CD14-positive monocyte (primary cell): Measurements from ENCODE around the gene RSPH1. TPM values are rescaled to one million over a fixed set of nuclear protein-coding genes. Genes with fewer than 3 reads are reported as not detected.
"Not testable (repeated sequence)": the region's sequence is repeated elsewhere in the genome, so short reads cannot be mapped to it uniquely, and the experiment has no call there.

Experiments used
- DNase-seq, 3 donors: peaks; one replicate each; pipeline ENCODE4 v3.0.0-alpha.2; 2011 to 2022
- H2AFZ ChIP-seq: 2 replicates; pipeline ENCODE4 v1.6.0; 2012; ENCODE audit warnings: mild to moderate bottlenecking, low read depth, low read length, inconsistent platforms; ENCODE audit not compliant: insufficient read depth, poor library complexity, severe bottlenecking
- H3K27ac ChIP-seq, 2 donors: 1 replicate in 1 of 2; 2 replicates in 1 of 2; pipeline ENCODE4 v1.5.1; 2012 to 2013; ENCODE audit warnings: low read length in 2 of 2, control low read depth in 1 of 2, inconsistent platforms in 1 of 2, low read depth in 1 of 2, mild to moderate bottlenecking in 1 of 2
- H3K27me3 ChIP-seq, 2 donors: one replicate each; pipeline versions ENCODE4 v1.6.0 to v1.6.1; 2011 to 2013; ENCODE audit warnings: low read length in 2 of 2; ENCODE audit not compliant: control insufficient read depth in 2 of 2, insufficient read depth in 2 of 2
- H3K36me3 ChIP-seq, 2 donors: replicated peaks in 1 of 2; 1 replicate in 1 of 2; 2 replicates in 1 of 2; pipeline versions ENCODE4 v1.5.1 to v1.6.1; 2012 to 2013; ENCODE audit warnings: low read length in 2 of 2, control low read depth in 1 of 2, inconsistent platforms in 1 of 2, mild to moderate bottlenecking in 1 of 2; ENCODE audit not compliant: insufficient read depth in 2 of 2, control insufficient read depth in 1 of 2
- H3K4me1 ChIP-seq, 2 donors: 1 replicate in 1 of 2; 2 replicates in 1 of 2; pipeline versions ENCODE4 v1.5.1 to v1.6.1; 2012 to 2013; ENCODE audit warnings: low read length in 2 of 2, control low read depth in 1 of 2, inconsistent platforms in 1 of 2, mild to moderate bottlenecking in 1 of 2, moderate library complexity in 1 of 2; ENCODE audit not compliant: insufficient read depth in 2 of 2, control insufficient read depth in 1 of 2
- H3K4me2 ChIP-seq: replicated peaks from 2 replicates; pipeline ENCODE3; 2012; ENCODE audit warnings: low read length, moderate library complexity, mild to moderate bottlenecking; ENCODE audit not compliant: poor library complexity, severe bottlenecking; ENCODE audit errors: extremely low read depth
- H3K4me3 ChIP-seq, 3 experiments: fragments of 200-600 bp in 1 of 3; sonication (generic) in 1 of 3; replicated peaks in 1 of 3; 1 replicate in 2 of 3; 2 replicates in 1 of 3; pipeline ENCODE4 v1.5.1; 2011 to 2013; ENCODE audit warnings: low read length in 3 of 3, mild to moderate bottlenecking in 3 of 3, control low read depth in 2 of 3, low read depth in 2 of 3, inconsistent platforms in 1 of 3, moderate library complexity in 1 of 3
- H3K79me2 ChIP-seq: 2 replicates; pipeline ENCODE4 v1.6.0; 2012; ENCODE audit warnings: mild to moderate bottlenecking, control low read depth, inconsistent platforms, low read length, moderate library complexity; ENCODE audit not compliant: insufficient read depth
- H3K9ac ChIP-seq: 2 replicates; pipeline ENCODE4 v1.6.0; 2017; ENCODE audit warnings: low read length, mild to moderate bottlenecking; ENCODE audit not compliant: insufficient read depth, poor library complexity, severe bottlenecking
- H3K9me3 ChIP-seq, 2 donors: replicated peaks in 1 of 2; 1 replicate in 1 of 2; 2 replicates in 1 of 2; pipeline versions ENCODE4 v1.5.1 to v1.6.1; 2012 to 2013; ENCODE audit warnings: low read length in 2 of 2, control low read depth in 1 of 2; ENCODE audit not compliant: control insufficient read depth in 1 of 2, insufficient read depth in 1 of 2
- H4K20me1 ChIP-seq: 2 replicates; pipeline ENCODE4 v1.6.0; 2012; ENCODE audit warnings: mild to moderate bottlenecking, low read length, control low read depth, moderate library complexity; ENCODE audit not compliant: insufficient read depth
- H3K27ac Mint-ChIP-seq, 7 donors: one replicate each; pipeline ENCODE4 v1.8.0; 2020; ENCODE audit warnings: mild to moderate bottlenecking in 7 of 7, mixed read lengths in 7 of 7, moderate library complexity in 6 of 7, inconsistent platforms in 2 of 7
- H3K27me3 Mint-ChIP-seq, 3 donors: one replicate each; pipeline ENCODE4 v1.8.0; 2021 to 2022; ENCODE audit warnings: low read depth in 3 of 3, mild to moderate bottlenecking in 3 of 3, mixed read lengths in 3 of 3, moderate library complexity in 3 of 3, inconsistent platforms in 1 of 3
- H3K36me3 Mint-ChIP-seq, 2 donors: one replicate each; pipeline ENCODE4 v1.8.0; 2020; ENCODE audit warnings: mixed read lengths in 2 of 2, inconsistent platforms in 1 of 2, mild to moderate bottlenecking in 1 of 2
- H3K4me1 Mint-ChIP-seq: one replicate; pipeline ENCODE4 v1.8.0; 2020; ENCODE audit warnings: mild to moderate bottlenecking, mixed read lengths
- H3K4me3 Mint-ChIP-seq, 2 donors: one replicate each; pipeline ENCODE4 v1.8.0; 2020; ENCODE audit warnings: mild to moderate bottlenecking in 2 of 2, mixed read lengths in 2 of 2, moderate library complexity in 1 of 2
- H3K9me3 Mint-ChIP-seq, 7 donors: one replicate each; pipeline ENCODE4 v1.8.0; 2020 to 2022; ENCODE audit warnings: mixed read lengths in 7 of 7, mild to moderate bottlenecking in 6 of 7, moderate library complexity in 6 of 7, inconsistent platforms in 2 of 7
- WGBS: methylation state at CpG from one replicate; pipeline ENCODE4 v1.1.5; 2013; ENCODE audit warnings: missing lambda C conversion rate; ENCODE audit not compliant: insufficient coverage; 5-methylcytosine and 5-hydroxymethylcytosine counted together
- intact Hi-C, 2 donors: fragments of 100-400 bp; cut with micrococcal nuclease; formaldehyde crosslinking; loops; one replicate each; pipeline versions ENCODE4 v1.15.0 to v1.15.1; 2023
- polyA plus RNA-seq, 3 donors: library from polyadenylated mRNA; depleted of rRNA in 1 of 3; unstranded in 2 of 3; stranded (reverse) in 1 of 3; fragments of 300-500 nt in 2 of 3; fragments of >200 nt in 1 of 3; fragmentation: Illumina TruSeq in 2 of 3; gene quantifications; 1 replicate in 2 of 3; 2 replicates in 1 of 3; pipeline ENCODE4 v1.2.3, GENCODE V29; 2012 to 2021
- TF ChIP-seq, protein P1 (sequence below): fragments of 200-600 bp; IDR thresholded peaks from one replicate; pipeline ENCODE4 v1.8.0; 2022; ENCODE audit warnings: antibody characterized with exemption, mild to moderate bottlenecking

RSPH1 gene
- polyA plus RNA-seq, 3 donors, result 0.03 TPM; not detected in 2

- no peaks in the 10 kb centered on the region for H3K79me2 ChIP-seq
- Mint-ChIP-seq H3K36me3 (no peaks in the 10 kb centered on the region), H3K9me3 (peaks cover 0 to 1% (median 0%) of the 10 kb centered on the region in 7 donors), H3K4me1 (peaks cover 9% of the 10 kb centered on the region), H3K27ac (no peak overlapping the region), H3K4me3 (no peak overlapping the region), H3K27me3 (peaks cover 1 to 12% (median 2%) of the 10 kb centered on the region in 3 donors)
- H3K9me3 ChIP-seq, result no peaks in the 10 kb centered on the region
- no peaks in the 10 kb centered on the region for H3K27me3 ChIP-seq
- H3K4me3 ChIP-seq, result no peak overlapping the region
- no peak overlapping the region for H3K4me2 ChIP-seq
- WGBS, result 96% methylated on average over 7 of the region's 9 CpGs
- H3K36me3 ChIP-seq, result no peaks in the 10 kb centered on the region
- intact Hi-C loops, result no loop called here
- TF ChIP-seq, protein P1, sequence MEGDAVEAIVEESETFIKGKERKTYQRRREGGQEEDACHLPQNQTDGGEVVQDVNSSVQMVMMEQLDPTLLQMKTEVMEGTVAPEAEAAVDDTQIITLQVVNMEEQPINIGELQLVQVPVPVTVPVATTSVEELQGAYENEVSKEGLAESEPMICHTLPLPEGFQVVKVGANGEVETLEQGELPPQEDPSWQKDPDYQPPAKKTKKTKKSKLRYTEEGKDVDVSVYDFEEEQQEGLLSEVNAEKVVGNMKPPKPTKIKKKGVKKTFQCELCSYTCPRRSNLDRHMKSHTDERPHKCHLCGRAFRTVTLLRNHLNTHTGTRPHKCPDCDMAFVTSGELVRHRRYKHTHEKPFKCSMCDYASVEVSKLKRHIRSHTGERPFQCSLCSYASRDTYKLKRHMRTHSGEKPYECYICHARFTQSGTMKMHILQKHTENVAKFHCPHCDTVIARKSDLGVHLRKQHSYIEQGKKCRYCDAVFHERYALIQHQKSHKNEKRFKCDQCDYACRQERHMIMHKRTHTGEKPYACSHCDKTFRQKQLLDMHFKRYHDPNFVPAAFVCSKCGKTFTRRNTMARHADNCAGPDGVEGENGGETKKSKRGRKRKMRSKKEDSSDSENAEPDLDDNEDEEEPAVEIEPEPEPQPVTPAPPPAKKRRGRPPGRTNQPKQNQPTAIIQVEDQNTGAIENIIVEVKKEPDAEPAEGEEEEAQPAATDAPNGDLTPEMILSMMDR, result no peak
- no peaks in the 10 kb centered on the region for H4K20me1 ChIP-seq
- DNase-seq, result no peak
- peaks cover 0 to 6% of the 10 kb centered on the region in 2 donors for H3K4me1 ChIP-seq
- no peak overlapping the region for H3K27ac ChIP-seq
- no peak overlapping the region for H2AFZ ChIP-seq
- H3K9ac ChIP-seq, result no peak overlapping the region
Observed at GRCh38 chr21:42471206-42471605, 24.8 kb downstream of the RSPH1 start.

DNA sequence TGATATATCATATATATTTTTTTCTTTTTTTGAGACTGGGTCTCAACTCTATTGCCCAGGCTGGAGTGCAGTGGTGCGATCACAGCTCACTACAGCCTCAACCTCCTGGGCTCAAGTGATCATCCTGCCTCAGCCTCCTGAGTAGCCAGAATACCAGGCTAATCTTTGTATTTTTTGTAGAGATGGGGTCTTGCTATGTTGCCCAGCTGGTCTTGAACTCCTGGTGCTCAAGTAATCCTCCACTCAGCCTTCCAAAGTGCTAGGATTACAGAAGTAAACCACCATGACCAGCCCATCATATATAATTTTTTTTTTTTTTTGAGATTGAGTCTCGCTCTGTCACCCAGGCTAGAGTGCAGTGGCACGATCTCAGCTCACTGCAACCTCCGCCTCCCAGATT is 26.3 kb downstream of the RSPH1 start:
- H3K4me2 ChIP-seq, result not testable (repeated sequence)

More for the DNA sequence above, 26.3 kb downstream of the RSPH1 start:
- peaks cover 22% of the 10 kb centered on the region for H3K4me1 Mint-ChIP-seq
- peak overlapping the region in 1 of 7 donors; percentile 31 for H3K27ac Mint-ChIP-seq
- WGBS, result no CpG with 5 or more reads among the region's 4 CpGs
- DNase-seq, H2AFZ ChIP-seq, H4K20me1 ChIP-seq, H3K27me3 ChIP-seq, H3K4me3 Mint-ChIP-seq, H3K79me2 ChIP-seq, H3K9me3 ChIP-seq, H3K4me3 ChIP-seq, H3K9ac ChIP-seq, H3K36me3 Mint-ChIP-seq, H3K36me3 ChIP-seq, H3K9me3 Mint-ChIP-seq, H3K27ac ChIP-seq: not testable (repeated sequence)
- intact Hi-C loops, result loop anchor here in 1 of 2 donors (10.0 kb wide), 1 partner anchor 655 kb away; no protein-coding TSS in a partner anchor
- peaks cover 14 to 18% of the 10 kb centered on the region in 2 donors for H3K4me1 ChIP-seq
- H3K27me3 Mint-ChIP-seq, result peaks cover 1 to 15% (median 3%) of the 10 kb centered on the region in 3 donors
